ENCODE data around the gene VPS39.
A peak's percentile ranks its signal among the peaks of the same experiment; 100 is the strongest.

The VPS39 gene

GRCh38 chr15:42143356-42143755 lies 64.7 kb downstream of the VPS39 start:
- no peak for DNase-seq

- no peak for DNase-seq
Measured at GRCh38 chr15:42141795-42142667, 66.1 kb downstream of the VPS39 start.

DNA sequence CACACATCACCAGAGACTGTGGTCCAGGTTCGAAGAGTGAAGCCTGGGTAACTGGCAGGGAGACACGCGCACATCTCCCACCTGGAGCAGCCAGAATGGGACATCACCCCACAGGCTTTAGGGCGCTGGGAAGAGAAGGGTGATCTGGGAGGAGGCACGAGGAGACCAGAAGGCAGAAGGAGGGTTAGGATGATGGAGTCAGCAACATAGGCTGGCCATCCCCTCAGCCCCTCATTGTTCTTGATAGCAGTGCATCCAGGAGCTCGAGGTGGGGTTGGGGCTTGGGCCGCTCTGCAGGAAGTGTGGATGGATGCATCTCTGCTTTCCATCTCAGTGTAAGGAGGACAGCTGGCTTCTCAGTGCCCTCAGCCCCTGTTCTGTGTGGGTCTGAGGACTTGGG lies 66.9 kb downstream of the VPS39 start:
- DNase-seq: no peak

GRCh38 chr15:42140383-42141070 lies 67.6 kb downstream of the VPS39 start:
- DNase-seq: no peak

- no peak for DNase-seq
Measured at GRCh38 chr15:42139596-42139995, 68.5 kb downstream of the VPS39 start.

GRCh38 chr15:42138968-42139386 lies 69.1 kb downstream of the VPS39 start:
- DNase-seq: no peak

DNA sequence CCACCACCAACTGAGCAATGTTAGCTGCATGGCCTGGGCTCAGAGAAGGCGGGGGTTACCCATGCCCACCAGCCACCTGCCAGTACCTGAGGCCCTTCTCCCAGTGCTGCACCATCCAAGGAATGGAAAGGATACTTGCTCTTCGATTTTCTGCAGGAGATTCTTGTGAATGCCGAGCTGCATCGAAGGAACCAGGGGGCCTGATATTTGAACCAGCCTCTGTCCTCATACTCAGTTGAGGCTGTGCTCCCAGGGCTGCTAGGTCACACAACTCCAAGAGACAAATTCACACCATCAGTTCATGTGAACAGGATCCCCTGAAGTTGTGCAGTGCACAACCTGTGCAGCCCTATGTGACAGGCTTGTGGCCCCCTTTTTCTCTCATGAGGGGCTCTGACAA lies 69.7 kb downstream of the VPS39 start:
- DNase-seq: no peak

DNA sequence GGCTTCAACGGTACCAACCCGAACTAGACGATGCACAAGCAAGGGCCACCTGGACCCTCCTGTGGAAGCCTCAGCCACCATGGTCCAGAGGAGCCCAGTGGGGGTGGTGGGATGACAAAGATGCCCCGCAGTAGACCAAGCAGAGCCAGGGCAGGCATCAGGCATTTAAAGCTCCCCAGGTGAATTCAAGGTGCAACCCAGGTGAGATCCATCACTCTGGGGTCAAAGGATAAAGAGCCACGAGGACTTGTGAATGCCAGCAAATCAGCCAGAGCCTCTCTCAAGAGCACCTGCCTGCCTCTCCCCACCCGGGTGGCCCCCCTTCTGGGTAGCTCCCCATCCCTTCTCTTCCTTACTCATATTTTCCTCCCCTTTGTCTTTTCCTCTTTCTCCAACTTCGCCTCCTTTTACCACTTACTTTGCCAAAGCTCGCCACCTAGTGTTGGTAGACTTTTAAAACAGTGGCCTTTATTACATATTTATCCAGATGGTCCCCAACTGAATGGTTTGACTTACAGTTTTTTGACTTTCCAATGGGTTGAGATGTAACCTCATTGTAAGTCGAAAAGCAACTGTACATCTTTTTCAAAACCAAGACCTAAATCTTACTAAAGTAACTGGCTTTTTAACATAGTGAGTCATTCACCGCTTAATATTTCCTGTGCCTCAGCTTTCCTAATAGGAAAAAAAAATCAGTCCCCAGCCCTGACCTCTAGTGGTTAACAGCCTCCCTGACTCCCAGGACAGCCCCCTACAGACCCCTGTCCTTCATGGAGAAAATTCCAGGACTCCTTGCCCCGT lies 70.4 kb downstream of the VPS39 start:
- peak; percentile 29 for DNase-seq

DNA sequence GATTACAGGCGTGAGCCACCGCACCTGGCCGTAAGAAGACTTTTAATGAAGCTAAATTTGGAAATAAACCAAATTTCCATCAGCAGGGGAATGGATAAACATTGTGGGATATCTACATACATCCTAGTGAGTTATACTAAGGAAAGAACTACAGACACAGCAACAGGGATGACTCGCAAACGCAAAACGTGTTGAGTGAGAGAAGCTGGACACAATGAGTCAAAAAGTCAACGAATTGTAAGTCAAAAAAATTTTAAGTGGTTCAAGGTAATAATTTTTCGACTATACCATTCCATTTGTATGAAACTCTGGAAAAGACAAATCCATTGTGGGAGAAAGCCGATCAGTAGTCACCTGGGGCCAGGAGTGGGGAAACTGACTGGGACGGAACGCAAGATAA lies 71.6 kb downstream of the VPS39 start:
- no peak for DNase-seq

- DNase-seq: no peak
Measured at GRCh38 chr15:42135351-42135750, 72.8 kb downstream of the VPS39 start.

- no peak for DNase-seq
Measured at GRCh38 chr15:42134617-42135245, 73.4 kb downstream of the VPS39 start.

- peak; percentile 22 for DNase-seq
Measured at GRCh38 chr15:42133886-42134502, 74.1 kb downstream of the VPS39 start.

- DNase-seq: no peak
Measured at GRCh38 chr15:42133356-42133755, 74.7 kb downstream of the VPS39 start.

DNA sequence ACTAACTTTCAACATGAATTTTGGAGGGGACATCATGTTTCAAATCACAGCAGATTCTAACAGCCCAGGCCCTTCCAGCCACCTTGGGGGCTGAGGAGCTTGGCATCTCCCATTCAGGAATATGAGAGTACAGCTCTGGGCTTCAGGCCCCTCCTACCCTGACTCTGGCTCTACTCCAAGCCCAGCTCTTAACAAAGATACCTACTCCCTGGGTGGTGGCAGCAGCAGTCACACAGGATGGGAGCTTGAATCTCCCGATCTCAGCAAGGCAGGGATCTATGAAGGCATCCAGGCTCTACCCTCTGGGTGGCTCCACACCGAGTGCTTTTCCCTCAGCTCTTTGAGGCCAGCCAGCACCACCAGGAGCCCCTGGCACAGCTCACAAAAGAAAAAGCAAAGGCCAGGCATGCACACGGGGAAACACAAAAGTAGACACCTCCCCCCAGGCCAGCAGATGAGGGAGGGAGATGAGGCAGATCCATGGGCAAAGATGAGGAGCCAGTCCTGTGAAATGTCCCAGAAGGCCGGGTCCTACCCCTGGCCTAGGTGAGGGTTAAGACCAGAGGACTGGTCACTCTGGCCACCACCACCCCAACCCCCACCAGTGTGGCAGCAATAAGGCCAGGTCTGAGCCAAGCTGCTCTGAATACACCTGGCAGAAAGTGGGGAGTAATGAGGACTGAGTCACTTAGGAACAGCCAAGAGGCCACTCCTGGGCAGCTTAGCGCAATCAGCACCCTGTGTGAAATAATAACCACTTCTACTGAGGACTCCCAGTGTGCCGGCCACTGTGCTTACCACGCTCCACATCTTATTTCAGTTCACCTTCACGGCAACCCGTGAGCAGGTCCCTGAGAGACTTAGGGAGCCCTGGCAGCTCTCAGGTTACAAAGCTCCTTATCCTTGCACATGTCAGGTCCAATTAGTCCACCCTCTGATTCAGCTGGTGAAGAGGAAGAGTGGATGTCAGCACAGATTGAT lies 76.0 kb downstream of the VPS39 start:
- no peak for DNase-seq

DNA sequence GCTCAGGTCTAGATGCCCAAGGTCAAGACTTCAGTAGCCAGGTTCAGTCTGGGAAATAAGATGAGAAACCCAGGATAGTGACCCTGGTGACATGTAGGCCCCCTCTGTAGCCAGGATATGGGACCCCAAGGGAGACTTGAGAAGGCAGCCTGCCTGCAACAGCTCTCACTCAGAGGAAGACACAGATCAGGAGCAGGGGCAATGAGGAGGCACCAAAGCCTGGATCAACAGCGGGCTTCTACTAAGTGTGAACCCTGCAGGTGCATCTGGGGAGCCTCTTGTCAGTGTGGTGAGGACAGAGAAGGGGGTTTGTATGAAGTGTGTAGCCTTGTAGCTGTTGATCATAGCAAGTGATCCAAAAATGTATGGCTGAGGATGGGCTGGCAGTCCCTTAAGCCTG lies 77.1 kb downstream of the VPS39 start:
- no peak for DNase-seq

DNA sequence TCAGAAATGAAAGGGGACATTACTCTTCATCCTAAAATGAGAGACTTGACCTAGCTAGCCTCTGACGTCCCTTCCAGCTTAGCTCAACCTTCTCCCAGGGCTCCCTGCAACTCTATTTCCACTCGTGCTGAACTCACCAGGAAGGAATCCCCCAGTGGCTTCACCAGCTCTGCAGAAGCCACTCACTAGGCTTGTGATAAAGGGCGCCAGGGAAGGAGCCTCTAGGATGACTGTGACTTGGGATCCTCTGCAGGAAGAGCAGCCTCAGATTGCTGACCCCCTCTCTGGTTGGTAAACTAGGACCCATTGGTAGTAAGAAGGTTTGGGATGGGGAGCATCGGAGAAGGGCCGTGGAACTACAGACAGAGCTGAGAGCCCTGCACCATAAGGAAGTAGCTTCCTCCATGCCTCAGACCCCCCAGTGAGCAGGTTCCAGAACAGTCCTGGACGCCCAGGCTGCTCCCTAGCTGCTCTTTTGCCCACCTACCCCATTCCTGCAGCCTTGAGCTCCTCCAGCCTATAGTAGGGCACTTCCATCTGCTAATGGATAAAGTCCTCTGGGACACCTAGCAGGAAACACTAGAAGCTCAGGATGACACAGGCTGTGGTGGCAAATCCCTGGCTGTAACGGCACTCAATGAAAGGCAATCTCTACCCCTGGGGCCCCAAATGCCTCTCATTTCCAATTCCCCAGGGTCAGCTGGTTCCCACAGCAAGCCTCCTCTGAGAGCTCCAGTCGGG lies 77.7 kb downstream of the VPS39 start:
- no peak for DNase-seq

DNA sequence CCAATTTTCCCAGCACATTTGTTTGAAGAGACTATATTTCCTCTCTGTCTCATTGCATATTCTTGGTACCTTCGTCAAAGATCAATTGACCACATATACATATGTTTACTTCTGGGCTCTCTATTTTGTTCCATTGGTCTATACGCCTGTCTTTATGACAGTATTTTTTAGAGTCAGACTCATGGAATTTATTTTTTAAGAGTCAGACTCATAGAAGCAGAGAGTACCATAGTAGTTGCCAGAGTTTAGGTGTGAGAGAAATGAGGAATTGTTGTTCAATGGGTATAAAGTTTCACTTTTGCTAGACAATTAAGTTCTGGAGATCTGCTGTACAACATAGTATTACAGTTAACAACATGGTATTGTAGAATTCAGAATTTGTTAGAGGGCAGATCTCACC lies 78.7 kb downstream of the VPS39 start:
- no peak for DNase-seq

GRCh38 chr15:42128476-42128875 lies 79.6 kb downstream of the VPS39 start:
- DNase-seq: no peak

GRCh38 chr15:42123546-42123945 lies 84.6 kb downstream of the VPS39 start:
- no peak for DNase-seq

- DNase-seq: no peak
Measured at GRCh38 chr15:42121682-42122081, 86.4 kb downstream of the VPS39 start.

- DNase-seq: no peak
Measured at GRCh38 chr15:42121021-42121420, 87.1 kb downstream of the VPS39 start.
